AG04450 (cell line): Measurements from ENCODE around the gene STIM1. TPM values are rescaled to one million over a fixed set of nuclear protein-coding genes. Genes with fewer than 3 reads are reported as not detected.

ENCODE experiments used
- CTCF ChIA-PET: fragments of 300-600, 350-600 bp; formaldehyde crosslinking; extraction: SDS; loops from one replicate; lab custom pipeline; 2022; ENCODE audit warnings: antibody characterized with exemption, inconsistent platforms; lab: Charles Lee
- POLR2A ChIA-PET: fragments of 350-600 bp; formaldehyde crosslinking; extraction: SDS; loops from one replicate; lab custom pipeline; 2021; ENCODE audit warnings: antibody characterized with exemption, inconsistent platforms; lab: Yijun Ruan, JAX
- DNase-seq: peaks from one replicate; pipeline ENCODE4 v3.0.0-alpha.2; 2011; ENCODE audit warnings: low read depth, low spot score
- H3K27ac ChIP-seq: one replicate; pipeline ENCODE4 v1.5.1; 2012; ENCODE audit warnings: low read depth, low read length, control low read depth
- H3K27me3 ChIP-seq: one replicate; pipeline ENCODE4 v1.6.0; 2012; ENCODE audit warnings: low read length; ENCODE audit not compliant: control insufficient read depth, insufficient read depth
- H3K4me3 ChIP-seq: 2 replicates; pipeline ENCODE4 v1.5.1; 2011; ENCODE audit warnings: mild to moderate bottlenecking, low read depth, low read length, control low read depth
- H3K9me3 ChIP-seq: 2 replicates; pipeline ENCODE4 v1.5.1; 2012; ENCODE audit warnings: low read length; ENCODE audit not compliant: control insufficient read depth, insufficient read depth
- polyA plus RNA-seq: library from polyadenylated mRNA; depleted of rRNA; stranded (reverse); fragments of >200 nt; gene quantifications from 2 replicates; pipeline ENCODE4 v1.2.3, GENCODE V29; 2011
- TF ChIP-seq, protein P1 (sequence below): IDR thresholded peaks from 2 replicates; pipeline ENCODE4 v1.5.1; 2011; ENCODE audit warnings: low read depth, low read length, control low read depth, inconsistent platforms

The STIM1 gene
- polyA plus RNA-seq, 1 experiment: 23.4 TPM

DNA sequence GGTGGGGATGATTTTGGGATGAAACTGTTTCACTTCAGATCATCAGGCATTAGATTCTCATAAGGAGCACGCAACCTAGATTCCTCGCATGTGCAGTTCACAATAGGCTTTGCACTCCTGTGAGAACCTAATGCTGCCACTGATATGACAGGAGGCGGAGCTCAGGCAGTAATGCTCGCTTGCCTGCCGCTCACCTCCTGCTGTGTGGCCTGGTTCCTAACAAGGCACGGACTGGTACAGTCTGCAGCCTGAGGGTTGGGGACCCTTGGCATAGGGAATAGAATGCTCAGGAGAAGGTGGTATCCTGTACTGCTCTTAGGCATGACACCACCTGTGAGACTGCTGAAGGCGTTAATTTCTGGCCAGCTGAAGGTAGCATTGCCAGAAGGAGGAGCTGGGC is 47.0 kb downstream of the STIM1 start:
- CTCF ChIA-PET: interaction anchor here (1.4 to 1.8 kb wide), 2 partner anchors 48 to 53 kb away, joined by 4 to 6 read pairs; partner anchors contain the start of gene STIM1
- H3K4me3 ChIP-seq: no peak overlapping the region
- POLR2A ChIA-PET: no interaction called here

DNA sequence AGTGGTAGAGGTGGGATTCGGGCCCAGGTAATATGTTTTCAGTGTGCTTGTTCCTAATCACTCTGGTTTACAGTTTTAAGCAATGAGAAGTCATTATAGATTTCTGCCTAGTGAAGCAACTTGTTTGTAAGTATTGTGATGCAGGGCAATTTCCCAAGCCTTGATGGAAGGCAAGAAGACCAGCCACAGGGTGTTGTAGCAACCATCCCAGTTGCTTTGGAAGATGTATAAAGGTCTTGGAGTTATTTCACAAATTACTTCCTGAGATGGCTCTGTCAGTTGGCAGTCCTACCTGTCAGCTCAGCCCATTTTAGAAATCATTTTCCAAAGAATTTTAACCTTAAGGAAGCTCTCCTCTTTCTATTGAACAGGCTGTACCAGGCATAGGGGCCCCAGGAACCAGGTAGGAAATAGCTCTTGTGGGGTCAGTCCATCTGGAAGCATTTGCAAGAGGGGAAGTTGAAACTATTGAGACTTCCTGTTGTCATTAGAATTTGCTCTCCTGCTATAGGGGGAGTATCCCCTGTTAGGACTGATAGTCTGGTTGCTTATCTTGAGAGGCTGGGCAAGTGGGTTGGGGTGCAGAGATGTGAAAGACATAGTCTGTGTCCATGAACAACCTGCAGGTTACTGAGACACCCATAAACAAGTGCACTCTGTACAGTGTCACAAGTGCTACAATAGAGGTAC is 47.9 kb downstream of the STIM1 start:
- Histone ChIP-seq H3K9me3 (no peaks in the 10 kb centered on the region; the same call in 1 of the 2 replicates), H3K27ac (no peak overlapping the region), H3K4me3 (no peak overlapping the region), H3K27me3 (no peaks in the 10 kb centered on the region)
- TF ChIP-seq, protein P1, sequence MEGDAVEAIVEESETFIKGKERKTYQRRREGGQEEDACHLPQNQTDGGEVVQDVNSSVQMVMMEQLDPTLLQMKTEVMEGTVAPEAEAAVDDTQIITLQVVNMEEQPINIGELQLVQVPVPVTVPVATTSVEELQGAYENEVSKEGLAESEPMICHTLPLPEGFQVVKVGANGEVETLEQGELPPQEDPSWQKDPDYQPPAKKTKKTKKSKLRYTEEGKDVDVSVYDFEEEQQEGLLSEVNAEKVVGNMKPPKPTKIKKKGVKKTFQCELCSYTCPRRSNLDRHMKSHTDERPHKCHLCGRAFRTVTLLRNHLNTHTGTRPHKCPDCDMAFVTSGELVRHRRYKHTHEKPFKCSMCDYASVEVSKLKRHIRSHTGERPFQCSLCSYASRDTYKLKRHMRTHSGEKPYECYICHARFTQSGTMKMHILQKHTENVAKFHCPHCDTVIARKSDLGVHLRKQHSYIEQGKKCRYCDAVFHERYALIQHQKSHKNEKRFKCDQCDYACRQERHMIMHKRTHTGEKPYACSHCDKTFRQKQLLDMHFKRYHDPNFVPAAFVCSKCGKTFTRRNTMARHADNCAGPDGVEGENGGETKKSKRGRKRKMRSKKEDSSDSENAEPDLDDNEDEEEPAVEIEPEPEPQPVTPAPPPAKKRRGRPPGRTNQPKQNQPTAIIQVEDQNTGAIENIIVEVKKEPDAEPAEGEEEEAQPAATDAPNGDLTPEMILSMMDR: no peak
- ChIA-PET CTCF (interaction anchor here (0.5 to 1.8 kb wide), 4 partner anchors 49 to 170 kb away, joined by 4 to 7 read pairs (median 6); partner anchors contain the start of gene STIM1), POLR2A (no interaction called here)
- DNase-seq: no peak

More for the DNA sequence above, 47.0 kb downstream of the STIM1 start:
- no peaks in the 10 kb centered on the region; the same call in 1 of the 2 replicates for H3K9me3 ChIP-seq
- H3K27ac ChIP-seq: no peak overlapping the region
- TF ChIP-seq, protein P1: no peak
- H3K27me3 ChIP-seq: no peaks in the 10 kb centered on the region
- no peak for DNase-seq

DNA sequence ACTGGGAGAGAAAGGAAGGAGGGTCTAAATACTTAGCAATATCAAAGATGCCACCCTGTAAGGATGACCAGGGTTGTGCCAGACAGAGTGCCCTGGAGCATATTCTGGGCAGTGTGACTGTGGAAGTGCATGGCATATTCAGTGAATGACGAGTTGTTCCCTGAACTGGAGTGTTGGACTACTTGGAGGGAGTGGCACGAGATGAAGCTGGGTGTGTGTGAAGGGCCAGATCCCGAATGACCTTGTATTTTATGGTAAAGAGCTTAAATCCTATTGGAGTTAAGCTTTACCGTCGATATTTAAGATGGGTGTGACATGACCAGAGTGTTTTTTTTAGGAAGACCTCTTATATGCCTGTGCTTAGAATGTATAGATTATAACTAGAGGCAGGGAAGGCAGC is 48.8 kb downstream of the STIM1 start:
- no peaks in the 10 kb centered on the region for H3K27me3 ChIP-seq
- DNase-seq: no peak
- ChIA-PET POLR2A (interaction anchor here (0.6 kb wide), 1 partner anchor 22 kb away, joined by 3 read pairs; no protein-coding TSS in a partner anchor), CTCF (interaction anchor here (1.7 kb wide), 1 partner anchor 63 kb away, joined by 5 read pairs; no protein-coding TSS in a partner anchor)
- no peak overlapping the region for H3K27ac ChIP-seq
- no peaks in the 10 kb centered on the region; the same call in 1 of the 2 replicates for H3K9me3 ChIP-seq
- no peak overlapping the region for H3K4me3 ChIP-seq
- TF ChIP-seq, protein P1: no peak

DNA sequence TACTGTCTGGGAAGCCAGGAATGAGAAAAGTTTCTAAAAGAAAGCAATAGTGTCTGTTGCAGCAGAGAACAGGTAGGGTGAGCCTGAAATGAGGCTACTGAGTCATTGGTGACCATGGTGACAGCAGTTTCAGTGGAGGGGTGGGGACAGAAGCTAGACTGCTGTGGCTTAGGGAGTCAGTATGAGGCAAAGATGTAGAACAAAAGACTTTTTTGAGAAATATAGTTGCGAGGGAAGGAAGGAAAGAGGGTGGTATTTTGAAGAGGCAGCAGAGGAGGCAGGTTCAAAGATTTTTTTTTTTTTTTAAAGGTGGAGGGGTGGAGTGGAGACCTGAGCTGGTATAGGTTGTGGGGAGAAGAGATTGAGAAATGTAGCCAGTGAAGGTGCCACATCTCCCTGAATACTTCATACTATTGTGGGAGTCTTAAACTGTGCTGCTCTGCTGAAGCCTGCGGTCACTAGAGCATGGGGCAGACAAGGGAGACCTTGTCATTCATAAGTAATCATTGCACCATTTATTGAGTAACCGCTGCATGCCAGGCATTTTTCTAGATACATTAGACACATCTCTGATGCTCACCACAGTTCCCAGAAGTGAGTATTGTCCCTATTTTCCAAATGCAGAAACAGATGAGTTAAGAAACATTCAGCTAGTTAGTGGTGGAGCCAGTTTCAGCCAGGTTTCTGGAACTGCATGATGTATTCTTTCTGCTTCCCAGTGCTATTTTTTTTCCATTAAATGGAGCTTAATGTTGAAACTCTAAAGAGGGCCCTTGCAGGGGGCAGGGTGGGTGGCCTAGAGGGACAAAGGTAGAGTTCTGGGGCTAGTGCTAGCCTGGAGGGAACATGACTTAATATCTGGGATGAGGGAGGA is 49.9 kb downstream of the STIM1 start:
- Histone ChIP-seq H3K27me3 (no peaks in the 10 kb centered on the region), H3K27ac (peak overlapping the region; percentile 39), H3K4me3 (no peak overlapping the region), H3K9me3 (no peaks in the 10 kb centered on the region)
- TF ChIP-seq, protein P1: no peak
- ChIA-PET POLR2A (interaction anchor here (1.3 kb wide), 1 partner anchor 51 kb away, joined by 4 read pairs; no protein-coding TSS in a partner anchor), CTCF (interaction anchor here (1.2 to 2.6 kb wide), 3 partner anchors 51 to 168 kb away, joined by 4 to 17 read pairs (median 8); partner anchors contain the start of gene STIM1)
- DNase-seq: no peak
